Measurements from ENCODE around the gene IRGQ. TPM values are rescaled to one million over a fixed set of nuclear protein-coding genes. Genes with fewer than 3 reads are reported as not detected.

The IRGQ gene
- total RNA-seq, 1 donor from 2014 or later = 140 TPM

DNA sequence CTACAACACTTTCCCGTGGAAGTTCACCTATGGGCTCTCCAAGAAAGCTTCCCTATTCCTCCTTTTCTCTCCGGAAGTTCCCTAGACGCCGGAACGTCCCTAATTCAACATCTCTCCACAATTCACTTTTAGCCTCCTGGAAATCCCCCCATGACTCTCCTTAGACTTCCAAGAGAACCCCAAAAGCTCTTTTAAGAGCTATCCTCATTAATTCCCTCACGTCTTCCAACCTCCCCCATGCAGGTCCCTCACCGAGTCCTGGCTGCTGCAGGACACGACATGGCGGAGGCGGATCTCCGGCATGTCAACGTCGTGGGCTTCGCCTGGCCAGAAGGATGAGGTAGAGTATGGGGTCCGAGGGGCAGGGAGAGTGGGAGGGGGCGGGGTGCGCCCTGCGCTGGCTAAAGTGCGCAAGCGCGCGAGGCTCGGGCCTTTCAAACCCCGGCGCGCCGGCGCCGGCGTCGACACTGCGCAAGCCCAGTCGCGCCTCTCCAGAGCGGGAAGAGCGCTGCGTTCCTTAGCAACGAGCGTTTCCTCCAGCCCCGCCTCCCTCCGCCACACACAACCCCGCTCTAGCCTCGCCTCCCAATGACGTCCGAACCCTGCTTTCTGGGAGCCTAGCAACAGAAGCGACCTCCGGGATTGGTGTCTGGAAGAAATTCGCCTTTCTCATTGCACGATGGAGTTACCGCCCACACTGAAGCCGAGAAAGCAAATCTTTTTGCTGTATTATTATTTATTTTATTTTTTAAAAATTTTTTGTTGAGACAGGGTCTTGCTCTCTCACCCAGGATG, 20.6 kb downstream of the IRGQ start, which contains the start of the genes PINLYP and XRCC1:
Gene PINLYP, plus strand, starts transcription at position 646 of the 795 bp plus-strand sequence. CDS start 1,391 bp downstream, outside the sequence.
Gene XRCC1, minus strand, starts transcription at position 372 of the 795 bp plus-strand sequence. Its CDS starts 69 bp downstream, at position 303.
- DNase-seq (ENCODE audit: low spot score in 2 of 2) (peak; percentile 98 to 99), FAIRE-seq (peak; percentile 97)

DNA sequence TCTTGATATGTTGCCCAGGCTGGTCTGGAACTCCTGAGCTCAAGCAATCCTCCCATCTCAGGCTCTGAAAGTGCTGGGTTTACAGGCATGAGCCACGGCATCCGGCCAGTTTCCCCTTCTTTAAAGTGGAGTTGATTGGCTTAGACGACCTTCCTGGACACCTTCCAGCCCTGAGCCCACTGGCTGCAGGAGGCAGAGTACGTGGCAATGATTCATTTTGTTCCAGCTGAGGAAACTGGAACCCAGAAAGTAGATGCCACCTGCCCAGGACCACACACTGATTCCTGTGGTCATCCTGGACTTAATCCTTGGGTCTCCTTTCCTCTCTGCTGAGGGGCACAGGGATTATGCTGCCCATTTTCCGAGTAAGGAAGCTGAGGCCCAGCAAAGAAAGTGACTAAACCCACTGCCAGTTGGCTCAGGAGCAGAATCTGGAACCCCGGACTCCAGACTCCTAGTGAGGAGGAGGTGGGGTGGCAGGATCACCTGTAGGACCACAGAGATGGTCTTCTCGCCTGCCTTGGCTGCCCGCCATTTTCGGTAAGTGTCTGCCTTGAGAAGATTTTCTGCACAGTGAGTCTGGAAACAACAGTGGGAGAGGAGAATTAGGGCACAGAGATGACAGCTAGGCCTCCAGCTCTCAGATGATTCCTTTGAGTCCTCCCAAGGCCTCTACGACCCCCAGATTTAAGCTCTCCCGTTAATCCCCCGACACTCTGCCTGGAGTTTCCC, 21.3 kb downstream of the IRGQ start:
- FAIRE-seq (no peak), DNase-seq (ENCODE audit: low spot score in 2 of 2) (no peak)

- DNase-seq (ENCODE audit: low spot score in 2 of 2) (no peak), FAIRE-seq (no peak)
Measured at GRCh38 chr19:43572171-43572588, 23.8 kb downstream of the IRGQ start.

DNA sequence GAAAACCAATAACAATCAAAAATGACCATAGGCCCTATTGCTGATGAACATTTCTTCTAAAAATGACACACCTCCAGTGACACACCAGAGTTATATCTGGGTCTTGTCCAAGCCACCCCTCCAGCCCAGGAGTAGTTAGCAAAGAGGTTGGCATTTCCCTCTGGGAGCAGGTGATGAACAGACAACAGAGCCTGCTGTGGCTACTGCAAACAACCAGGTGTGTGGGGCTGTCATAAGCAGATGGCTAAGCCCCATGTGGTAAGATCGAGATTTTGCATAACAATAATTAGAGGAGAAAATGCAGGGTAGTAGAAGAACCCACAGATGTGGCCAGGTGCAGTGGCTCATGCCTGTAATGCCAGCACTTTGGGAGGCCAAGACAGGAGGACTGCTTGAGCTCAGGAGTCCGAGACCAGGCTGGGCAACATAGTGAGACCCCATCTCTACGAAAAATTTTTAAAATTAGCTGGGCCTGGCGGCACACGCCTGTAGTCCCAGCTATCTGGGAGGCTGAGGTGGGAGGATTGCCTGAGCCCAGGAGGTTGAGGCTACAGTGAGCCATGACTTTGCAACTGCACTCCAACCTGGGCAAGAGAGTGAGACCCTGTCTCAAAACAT, 25.7 kb downstream of the IRGQ start:
- FAIRE-seq = no peak
- DNase-seq (ENCODE audit: low spot score in 2 of 2) = no peak

DNA sequence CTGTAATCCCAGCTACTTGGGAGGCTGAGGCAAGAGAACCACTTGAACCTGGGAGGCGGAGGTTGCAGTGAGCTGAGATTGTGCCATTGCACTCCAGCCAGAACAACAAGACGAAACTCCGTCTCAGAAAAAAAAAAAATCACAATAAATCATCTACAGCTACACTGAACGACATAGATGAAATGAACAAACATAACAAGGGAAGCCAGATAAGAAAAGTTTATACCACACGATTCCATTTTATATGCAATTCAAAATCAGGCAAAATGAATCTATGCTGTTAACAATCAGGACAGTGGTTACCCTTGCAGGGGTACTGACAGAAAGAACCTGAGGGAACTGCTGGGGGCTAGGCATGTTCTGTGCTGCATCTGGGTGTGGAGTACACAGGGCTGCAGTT, 26.3 kb downstream of the IRGQ start:
- FAIRE-seq (no peak), DNase-seq (ENCODE audit: low spot score in 2 of 2) (no peak)

- no peak for DNase-seq (ENCODE audit: low spot score in 2 of 2)
- FAIRE-seq = no peak
Measured at GRCh38 chr19:43564800-43565199, 31.1 kb downstream of the IRGQ start.

- DNase-seq (ENCODE audit: low spot score in 2 of 2) (no peak), FAIRE-seq (no peak)
Measured at GRCh38 chr19:43563816-43564457, 32.0 kb downstream of the IRGQ start.

DNA sequence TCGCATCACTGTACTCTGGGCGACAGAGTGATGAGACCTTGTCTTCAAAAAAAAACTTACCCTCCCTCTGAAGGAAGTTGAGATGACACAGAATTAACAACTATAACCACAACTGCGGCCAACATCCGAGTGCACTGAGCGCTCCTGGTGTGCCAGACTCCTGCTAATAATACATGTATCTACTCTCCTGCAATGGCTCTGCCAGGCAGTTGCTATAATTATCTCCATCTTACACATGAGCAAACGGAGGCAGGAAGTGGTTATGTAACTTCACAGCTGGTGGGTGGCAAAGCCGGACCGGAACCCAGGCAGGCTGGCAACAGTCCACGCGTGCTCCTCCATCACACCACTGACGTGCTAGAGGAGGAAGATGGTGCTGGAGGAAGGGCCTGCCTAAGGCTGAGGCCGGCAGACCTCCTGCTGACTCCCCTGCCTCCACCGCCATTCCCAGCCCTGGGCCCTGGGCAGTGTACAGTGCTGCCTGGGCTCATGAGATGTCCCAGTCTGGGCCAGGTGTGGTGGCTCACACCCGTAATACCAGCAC, 33.2 kb downstream of the IRGQ start:
- no peak for FAIRE-seq
- DNase-seq (ENCODE audit: low spot score in 2 of 2) = peak in 1 of 2 donors; percentile 49

- no peak for FAIRE-seq
- DNase-seq (ENCODE audit: low spot score in 2 of 2) = no peak
Measured at GRCh38 chr19:43562226-43562697, 33.7 kb downstream of the IRGQ start.

GRCh38 chr19:43561139-43561970, 34.6 kb downstream of the IRGQ start:
- DNase-seq (ENCODE audit: low spot score in 2 of 2) = no peak
- FAIRE-seq = no peak

DNA sequence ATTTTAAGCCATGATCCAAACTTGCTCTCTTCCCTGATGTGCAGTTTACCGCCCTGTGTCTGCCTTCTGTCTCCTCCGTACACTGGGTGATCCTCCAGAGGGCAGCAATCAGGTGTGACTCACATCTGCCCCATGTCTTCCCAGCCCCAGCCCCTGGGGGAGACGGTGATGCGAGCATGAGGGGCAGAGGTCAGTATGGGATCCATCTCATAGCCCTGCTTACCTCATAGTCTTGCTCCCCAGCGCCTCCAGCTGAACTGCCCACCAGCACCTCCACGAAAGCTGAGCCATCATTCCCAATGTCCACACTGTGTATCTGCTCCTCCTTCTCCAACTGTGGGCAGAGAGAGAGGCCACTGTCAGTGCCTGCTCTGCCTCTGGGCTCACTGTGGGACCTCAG, 35.2 kb downstream of the IRGQ start:
- FAIRE-seq (no peak), DNase-seq (ENCODE audit: low spot score in 2 of 2) (no peak)

DNA sequence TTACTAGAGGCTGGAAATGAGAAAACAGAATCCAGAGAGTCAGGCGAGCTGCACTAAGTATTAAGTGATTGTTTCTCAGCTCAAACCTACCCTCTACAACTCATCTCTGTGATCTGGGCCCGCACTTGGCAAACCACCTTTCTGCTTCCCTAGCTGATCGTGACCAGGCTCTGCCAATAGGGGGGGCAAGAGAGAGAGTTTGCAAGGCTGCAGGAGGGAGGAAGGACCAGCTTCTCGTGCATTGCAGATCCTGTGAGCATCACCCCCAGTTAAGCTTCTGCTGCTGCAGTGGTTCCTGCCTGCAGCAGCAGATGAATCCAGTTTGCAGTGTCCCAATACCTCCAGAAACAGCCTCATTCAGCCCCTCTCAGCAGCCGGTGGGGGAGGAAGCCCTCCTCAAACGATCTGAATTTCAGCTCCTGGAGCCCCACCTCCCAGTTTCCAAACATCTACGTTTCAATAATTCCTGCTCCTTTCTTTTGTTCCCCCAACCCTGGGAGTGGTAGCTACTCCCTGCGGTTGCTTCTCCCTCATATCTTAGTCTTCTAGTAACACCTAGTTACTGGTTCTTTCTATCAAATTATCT, 40.7 kb downstream of the IRGQ start:
- DNase-seq (ENCODE audit: low spot score in 2 of 2) (peak; percentile 59 to 78), FAIRE-seq (no peak)

DNA sequence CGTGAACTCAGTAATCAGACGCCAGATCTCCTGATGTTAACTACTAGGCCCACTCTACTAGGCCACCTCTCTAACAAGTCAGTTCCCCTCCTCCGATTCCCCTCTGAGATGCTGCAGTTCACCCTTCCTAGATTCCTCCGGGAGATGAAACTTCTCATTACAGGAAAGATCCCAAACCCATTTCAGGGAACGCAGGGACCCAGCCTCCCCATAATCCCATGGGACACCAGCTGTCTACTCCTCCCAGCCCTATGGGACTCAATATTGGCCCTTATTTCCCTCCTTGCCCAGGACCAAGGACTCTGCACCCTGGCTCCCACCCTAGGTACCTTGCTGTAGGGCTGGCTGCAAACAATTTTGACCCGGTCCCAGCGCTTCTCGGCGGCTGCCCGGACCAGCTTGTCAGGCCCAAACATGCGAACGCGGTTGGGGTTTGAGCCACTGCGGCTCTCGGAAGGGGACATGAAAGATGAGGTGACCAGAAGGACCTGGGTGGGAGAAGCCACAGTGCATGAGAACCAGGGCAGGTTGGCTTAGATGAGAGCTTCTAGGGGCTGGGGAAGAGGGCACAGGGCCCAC, 41.5 kb downstream of the IRGQ start:
- DNase-seq (ENCODE audit: low spot score in 2 of 2) (no peak), FAIRE-seq (no peak)

GRCh38 chr19:43553656-43554055, 42.3 kb downstream of the IRGQ start:
- DNase-seq (ENCODE audit: low spot score in 2 of 2) (no peak), FAIRE-seq (no peak)

GRCh38 chr19:43552616-43553015, 43.3 kb downstream of the IRGQ start:
- no peak for DNase-seq (ENCODE audit: low spot score in 2 of 2)
- no peak for FAIRE-seq

DNA sequence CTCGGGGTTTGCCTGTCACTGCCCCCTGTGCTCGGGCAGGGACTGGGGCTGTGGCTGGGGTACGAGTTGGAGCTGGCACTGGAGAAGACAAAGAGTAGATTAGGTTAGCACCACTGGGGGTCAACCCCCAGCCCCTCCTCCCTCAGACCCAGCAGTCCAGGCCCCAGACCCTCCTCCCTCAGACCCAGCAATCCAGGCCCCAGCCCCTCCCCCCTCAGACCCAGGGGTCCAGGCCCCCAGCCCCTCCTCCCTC, 43.8 kb downstream of the IRGQ start:
- DNase-seq (ENCODE audit: low spot score in 2 of 2) = no peak
- FAIRE-seq = no peak

- FAIRE-seq (no peak), DNase-seq (ENCODE audit: low spot score in 2 of 2) (no peak)
Measured at GRCh38 chr19:43551399-43552197, 44.3 kb downstream of the IRGQ start.

- no peak for FAIRE-seq
- DNase-seq (ENCODE audit: low spot score in 2 of 2) = no peak
Measured at GRCh38 chr19:43548706-43549105, 47.2 kb downstream of the IRGQ start.
